Measurements from ENCODE around the gene SMURF2.

DNA sequence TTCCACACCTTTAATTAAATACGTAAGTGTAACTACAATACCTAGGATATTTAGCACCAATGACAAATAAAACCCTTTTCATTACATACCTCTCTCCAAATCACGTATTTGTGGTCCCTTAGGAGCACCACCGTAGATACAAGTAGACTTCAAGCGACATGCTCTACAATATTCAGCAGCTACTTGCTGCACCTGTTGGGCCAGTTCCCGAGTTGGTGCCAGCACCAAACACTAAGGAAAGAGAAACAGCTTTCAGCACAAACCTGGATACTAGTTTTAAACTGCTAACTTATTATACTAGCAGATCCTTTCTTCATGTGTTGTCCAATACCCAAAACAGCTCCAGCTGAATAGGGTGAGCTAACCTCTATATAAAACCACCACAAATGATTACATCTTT is 158.8 kb downstream of the SMURF2 start:
- TF ChIP-seq, protein P1, sequence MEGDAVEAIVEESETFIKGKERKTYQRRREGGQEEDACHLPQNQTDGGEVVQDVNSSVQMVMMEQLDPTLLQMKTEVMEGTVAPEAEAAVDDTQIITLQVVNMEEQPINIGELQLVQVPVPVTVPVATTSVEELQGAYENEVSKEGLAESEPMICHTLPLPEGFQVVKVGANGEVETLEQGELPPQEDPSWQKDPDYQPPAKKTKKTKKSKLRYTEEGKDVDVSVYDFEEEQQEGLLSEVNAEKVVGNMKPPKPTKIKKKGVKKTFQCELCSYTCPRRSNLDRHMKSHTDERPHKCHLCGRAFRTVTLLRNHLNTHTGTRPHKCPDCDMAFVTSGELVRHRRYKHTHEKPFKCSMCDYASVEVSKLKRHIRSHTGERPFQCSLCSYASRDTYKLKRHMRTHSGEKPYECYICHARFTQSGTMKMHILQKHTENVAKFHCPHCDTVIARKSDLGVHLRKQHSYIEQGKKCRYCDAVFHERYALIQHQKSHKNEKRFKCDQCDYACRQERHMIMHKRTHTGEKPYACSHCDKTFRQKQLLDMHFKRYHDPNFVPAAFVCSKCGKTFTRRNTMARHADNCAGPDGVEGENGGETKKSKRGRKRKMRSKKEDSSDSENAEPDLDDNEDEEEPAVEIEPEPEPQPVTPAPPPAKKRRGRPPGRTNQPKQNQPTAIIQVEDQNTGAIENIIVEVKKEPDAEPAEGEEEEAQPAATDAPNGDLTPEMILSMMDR (IDR thresholded peaks at IDR 0.05): no peak
- TF ChIP-seq POLR2A (IDR thresholded peaks at IDR 0.05): no peak
